WTC11 (cell line): ENCODE results near the gene FAM171A1. TPM values are rescaled to one million over a fixed set of nuclear protein-coding genes. Genes with fewer than 3 reads are reported as not detected.

ENCODE experiments used
- ATAC-seq: fragments of 200-7000 bp; cut with Tn5 transposase; 2 replicates; pipeline ENCODE4 v1.10.0; 2021; ENCODE audit warnings: mild to moderate bottlenecking, moderate library complexity
- CTCF ChIA-PET: fragments of 300-600 bp; sonication (Branson Sonifier 250); formaldehyde crosslinking; loops from one replicate; lab custom pipeline; 2021; ENCODE audit warnings: antibody characterized with exemption; lab: Charles Lee
- POLR2A ChIA-PET: fragments of 350-600 bp; sonication (Branson Sonifier 250); formaldehyde crosslinking; loops from one replicate; lab custom pipeline; 2021; ENCODE audit warnings: antibody characterized with exemption; lab: Charles Lee
- DNase-seq: peaks from one replicate; pipeline ENCODE4 v3.0.0; 2021; ENCODE audit warnings: low spot score
- H3K27ac Mint-ChIP-seq: 2 replicates; pipeline ENCODE4 v1.8.0; 2021; ENCODE audit warnings: mixed read lengths
- H3K27me3 Mint-ChIP-seq: 2 replicates; pipeline ENCODE4 v1.8.0; 2021; ENCODE audit warnings: low read depth, mild to moderate bottlenecking, moderate library complexity, mixed read lengths
- H3K36me3 Mint-ChIP-seq: 2 replicates; pipeline ENCODE4 v1.8.0; 2021; ENCODE audit warnings: mixed read lengths
- H3K4me1 Mint-ChIP-seq: 2 replicates; pipeline ENCODE4 v1.8.0; 2022; ENCODE audit warnings: mixed read lengths
- H3K4me3 Mint-ChIP-seq: 2 replicates; pipeline ENCODE4 v1.8.0; 2021; ENCODE audit warnings: mild to moderate bottlenecking, moderate library complexity, mixed read lengths
- H3K9me3 Mint-ChIP-seq: 2 replicates; pipeline ENCODE4 v1.8.0; 2021; ENCODE audit warnings: mixed read lengths
- ELF4 ChIP-seq: sonication (generic); formaldehyde crosslinking; IDR thresholded peaks from 2 replicates; pipeline ENCODE4 v1.8.1; 2022; ENCODE audit warnings: low read depth, mild to moderate bottlenecking, moderate library complexity, missing genetic modification reagents
- EMX1 ChIP-seq: fragments of 250-450 bp; sonication (Bioruptor Pico); IDR thresholded peaks from 2 replicates; pipeline ENCODE4 v1.8.0; 2021; ENCODE audit warnings: mild to moderate bottlenecking
- ETV6 ChIP-seq: sonication (generic); formaldehyde crosslinking; IDR thresholded peaks from 2 replicates; pipeline ENCODE4 v1.8.1; 2022; ENCODE audit warnings: mild to moderate bottlenecking, missing genetic modification reagents
- GABPB1 ChIP-seq: sonication (generic); formaldehyde crosslinking; IDR thresholded peaks from 2 replicates; pipeline ENCODE4 v1.8.1; 2023; ENCODE audit warnings: mild to moderate bottlenecking, missing genetic modification reagents
- KAT7 ChIP-seq: sonication (generic); formaldehyde crosslinking; IDR thresholded peaks from 2 replicates; pipeline ENCODE4 v1.8.1; 2023; ENCODE audit warnings: missing genetic modification reagents, mild to moderate bottlenecking, borderline replicate concordance
- MYBL2 ChIP-seq: sonication (generic); formaldehyde crosslinking; IDR thresholded peaks from 2 replicates; pipeline ENCODE4 v1.8.1; 2023; ENCODE audit warnings: mild to moderate bottlenecking, moderate library complexity, missing genetic modification reagents
- NFATC4 ChIP-seq: fragments of 250-450 bp; sonication (Bioruptor Pico); IDR thresholded peaks from 2 replicates; pipeline ENCODE4 v1.9.0; 2021; ENCODE audit warnings: mild to moderate bottlenecking
- NR2C2 ChIP-seq: sonication (generic); formaldehyde crosslinking; IDR thresholded peaks from 2 replicates; pipeline ENCODE4 v1.8.0; 2022; ENCODE audit warnings: mild to moderate bottlenecking, missing genetic modification reagents
- RELA ChIP-seq: sonication (generic); formaldehyde crosslinking; IDR thresholded peaks from 2 replicates; pipeline ENCODE4 v1.8.1; 2022; ENCODE audit warnings: missing genetic modification reagents, mild to moderate bottlenecking, borderline replicate concordance
- RORB ChIP-seq: fragments of 250-450 bp; sonication (Bioruptor Pico); IDR thresholded peaks from 2 replicates; pipeline ENCODE4 v1.9.0; 2021; ENCODE audit warnings: mild to moderate bottlenecking
- SMAD3 ChIP-seq: sonication (generic); formaldehyde crosslinking; IDR thresholded peaks from 2 replicates; pipeline ENCODE4 v1.8.0; 2022; ENCODE audit warnings: missing genetic modification reagents, mild to moderate bottlenecking, borderline replicate concordance
- SP1 ChIP-seq: sonication (generic); formaldehyde crosslinking; conservative IDR thresholded peaks from 2 replicates; pipeline ENCODE4 v1.8.1; 2022; ENCODE audit warnings: missing genetic modification reagents
- TCF7 ChIP-seq: sonication (generic); formaldehyde crosslinking; IDR thresholded peaks from 2 replicates; pipeline ENCODE4 v1.8.0; 2022; ENCODE audit warnings: mild to moderate bottlenecking, low read depth, missing genetic modification reagents, moderate library complexity
- TEAD1 ChIP-seq: sonication (generic); formaldehyde crosslinking; IDR thresholded peaks from 2 replicates; pipeline ENCODE4 v1.8.0; 2022; ENCODE audit warnings: mild to moderate bottlenecking, missing genetic modification reagents
- ZBTB21 ChIP-seq: sonication (generic); formaldehyde crosslinking; IDR thresholded peaks from 2 replicates; pipeline ENCODE4 v1.8.1; 2023; ENCODE audit warnings: mild to moderate bottlenecking, missing genetic modification reagents, borderline replicate concordance
- ZNF138 ChIP-seq: sonication (generic); formaldehyde crosslinking; conservative IDR thresholded peaks from 2 replicates; pipeline ENCODE4 v1.8.1; 2022; ENCODE audit warnings: mild to moderate bottlenecking, moderate library complexity, missing genetic modification reagents
- total RNA-seq: library from RNA; stranded (reverse); gene quantifications from 3 replicates; pipeline ENCODE4 v1.2.3, GENCODE V29; 2021
- TF ChIP-seq, protein P1 (sequence below): sonication (generic); formaldehyde crosslinking; IDR thresholded peaks from 2 replicates; pipeline ENCODE4 v1.8.0; 2023; ENCODE audit warnings: mild to moderate bottlenecking, missing genetic modification reagents
- TF ChIP-seq, protein P2 (sequence below): sonication (generic); formaldehyde crosslinking; IDR thresholded peaks from 2 replicates; pipeline ENCODE4 v1.8.0; 2023; ENCODE audit warnings: missing genetic modification reagents
- TF ChIP-seq, protein P3 (sequence below): fragments of 250-450 bp; sonication (Bioruptor Pico); IDR thresholded peaks from 2 replicates; pipeline ENCODE4 v1.9.0; 2021; ENCODE audit warnings: moderate library complexity, mild to moderate bottlenecking, inconsistent platforms, borderline replicate concordance
- TF ChIP-seq, protein P4 (sequence below): sonication (generic); formaldehyde crosslinking; conservative IDR thresholded peaks from 2 replicates; pipeline ENCODE4 v1.8.1; 2023; ENCODE audit warnings: mild to moderate bottlenecking, low read depth, missing genetic modification reagents, moderate library complexity
- TF ChIP-seq, protein P5 (sequence below): fragments of 250-450 bp; sonication (Bioruptor Pico); IDR thresholded peaks from 2 replicates; pipeline ENCODE4 v1.8.0; 2021; ENCODE audit warnings: mild to moderate bottlenecking
- TF ChIP-seq, protein P6 (sequence below): sonication (generic); formaldehyde crosslinking; IDR thresholded peaks from 2 replicates; pipeline ENCODE4 v1.8.0; 2023; ENCODE audit warnings: missing genetic modification reagents, mild to moderate bottlenecking, borderline replicate concordance

Gene FAM171A1
- total RNA-seq, 1 experiment from 2014 or later: 33.9 TPM

DNA sequence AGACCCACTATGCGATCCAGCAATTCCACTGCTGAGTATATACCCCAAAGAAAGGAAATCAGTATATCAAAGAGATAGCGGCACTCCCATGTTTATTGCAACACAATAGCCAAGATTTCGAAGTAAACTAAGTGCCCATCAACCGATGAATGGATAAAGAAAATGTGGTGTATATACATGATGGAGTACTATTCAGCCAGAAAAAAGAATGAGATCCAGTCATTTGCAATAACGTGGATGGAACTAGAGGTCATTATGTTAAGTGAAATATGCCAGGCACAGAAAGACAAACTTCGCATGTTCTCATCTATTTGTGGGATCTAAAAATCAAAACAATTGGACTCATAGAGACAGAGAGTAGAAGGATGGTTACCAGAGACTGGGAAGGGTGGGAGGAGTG, 195.5 kb downstream of the FAM171A1 start (continued):
- TF ChIP-seq EMX1 (CRISPR knock-in tag) (no peak), NR2C2 (CRISPR knock-in tag) (no peak), KAT7 (CRISPR knock-in tag) (no peak), ELF4 (CRISPR knock-in tag) (no peak), MYBL2 (no peak), ZNF138 (CRISPR knock-in tag) (no peak), RELA (CRISPR knock-in tag) (no peak), NFATC4 (no peak), ETV6 (CRISPR knock-in tag) (no peak), ZBTB21 (CRISPR knock-in tag) (no peak), TEAD1 (no peak), TCF7 (CRISPR knock-in tag) (no peak), SP1 (CRISPR knock-in tag) (no peak)
- TF ChIP-seq, protein P1, sequence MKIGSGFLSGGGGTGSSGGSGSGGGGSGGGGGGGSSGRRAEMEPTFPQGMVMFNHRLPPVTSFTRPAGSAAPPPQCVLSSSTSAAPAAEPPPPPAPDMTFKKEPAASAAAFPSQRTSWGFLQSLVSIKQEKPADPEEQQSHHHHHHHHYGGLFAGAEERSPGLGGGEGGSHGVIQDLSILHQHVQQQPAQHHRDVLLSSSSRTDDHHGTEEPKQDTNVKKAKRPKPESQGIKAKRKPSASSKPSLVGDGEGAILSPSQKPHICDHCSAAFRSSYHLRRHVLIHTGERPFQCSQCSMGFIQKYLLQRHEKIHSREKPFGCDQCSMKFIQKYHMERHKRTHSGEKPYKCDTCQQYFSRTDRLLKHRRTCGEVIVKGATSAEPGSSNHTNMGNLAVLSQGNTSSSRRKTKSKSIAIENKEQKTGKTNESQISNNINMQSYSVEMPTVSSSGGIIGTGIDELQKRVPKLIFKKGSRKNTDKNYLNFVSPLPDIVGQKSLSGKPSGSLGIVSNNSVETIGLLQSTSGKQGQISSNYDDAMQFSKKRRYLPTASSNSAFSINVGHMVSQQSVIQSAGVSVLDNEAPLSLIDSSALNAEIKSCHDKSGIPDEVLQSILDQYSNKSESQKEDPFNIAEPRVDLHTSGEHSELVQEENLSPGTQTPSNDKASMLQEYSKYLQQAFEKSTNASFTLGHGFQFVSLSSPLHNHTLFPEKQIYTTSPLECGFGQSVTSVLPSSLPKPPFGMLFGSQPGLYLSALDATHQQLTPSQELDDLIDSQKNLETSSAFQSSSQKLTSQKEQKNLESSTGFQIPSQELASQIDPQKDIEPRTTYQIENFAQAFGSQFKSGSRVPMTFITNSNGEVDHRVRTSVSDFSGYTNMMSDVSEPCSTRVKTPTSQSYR (CRISPR knock-in tag): no peak
- TF ChIP-seq, protein P2, sequence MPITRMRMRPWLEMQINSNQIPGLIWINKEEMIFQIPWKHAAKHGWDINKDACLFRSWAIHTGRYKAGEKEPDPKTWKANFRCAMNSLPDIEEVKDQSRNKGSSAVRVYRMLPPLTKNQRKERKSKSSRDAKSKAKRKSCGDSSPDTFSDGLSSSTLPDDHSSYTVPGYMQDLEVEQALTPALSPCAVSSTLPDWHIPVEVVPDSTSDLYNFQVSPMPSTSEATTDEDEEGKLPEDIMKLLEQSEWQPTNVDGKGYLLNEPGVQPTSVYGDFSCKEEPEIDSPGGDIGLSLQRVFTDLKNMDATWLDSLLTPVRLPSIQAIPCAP (CRISPR knock-in tag): no peak
- TF ChIP-seq, protein P3, sequence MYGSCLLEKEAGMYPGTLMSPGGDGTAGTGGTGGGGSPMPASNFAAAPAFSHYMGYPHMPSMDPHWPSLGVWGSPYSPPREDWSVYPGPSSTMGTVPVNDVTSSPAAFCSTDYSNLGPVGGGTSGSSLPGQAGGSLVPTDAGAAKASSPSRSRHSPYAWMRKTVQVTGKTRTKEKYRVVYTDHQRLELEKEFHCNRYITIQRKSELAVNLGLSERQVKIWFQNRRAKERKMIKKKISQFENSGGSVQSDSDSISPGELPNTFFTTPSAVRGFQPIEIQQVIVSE (CRISPR knock-in tag): no peak

DNA sequence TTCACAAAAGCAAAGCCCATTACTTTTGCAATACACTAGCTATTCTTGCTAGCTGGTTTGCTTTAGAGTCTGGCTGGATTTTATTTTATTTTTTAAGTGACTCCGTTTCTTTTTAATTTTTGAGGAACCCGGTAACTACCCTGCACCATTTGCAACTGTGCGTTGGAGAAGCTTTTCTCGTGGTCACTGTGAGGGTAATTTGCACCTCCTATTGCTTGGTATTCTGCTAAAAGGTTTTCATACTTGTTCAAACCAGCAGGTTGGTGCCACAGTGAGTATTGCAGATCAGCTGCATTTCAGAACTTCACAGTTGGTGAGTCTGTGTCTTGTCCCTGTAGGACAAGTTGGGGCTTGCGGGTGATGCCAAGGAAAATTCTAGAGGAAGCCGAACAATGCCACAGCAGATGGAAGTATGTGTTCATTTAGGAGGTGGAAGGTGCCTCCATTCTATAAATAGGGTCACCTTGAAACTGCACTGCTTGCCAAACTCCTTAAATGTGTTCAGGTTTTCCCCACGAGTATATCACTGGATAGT, 198.7 kb downstream of the FAM171A1 start:
- H3K9me3 Mint-ChIP-seq: peaks cover 5% of the 10 kb centered on the region
- peaks cover 8% of the 10 kb centered on the region for H3K4me1 Mint-ChIP-seq
- ChIA-PET POLR2A (no interaction called here), CTCF (no interaction called here)
- H3K4me3 Mint-ChIP-seq: no peak overlapping the region
- H3K27ac Mint-ChIP-seq: no peak overlapping the region
- peaks cover 9% of the 10 kb centered on the region for H3K27me3 Mint-ChIP-seq
- ATAC-seq (no peak), DNase-seq (no peak)
- H3K36me3 Mint-ChIP-seq: no peaks in the 10 kb centered on the region
- TF ChIP-seq, protein P4, sequence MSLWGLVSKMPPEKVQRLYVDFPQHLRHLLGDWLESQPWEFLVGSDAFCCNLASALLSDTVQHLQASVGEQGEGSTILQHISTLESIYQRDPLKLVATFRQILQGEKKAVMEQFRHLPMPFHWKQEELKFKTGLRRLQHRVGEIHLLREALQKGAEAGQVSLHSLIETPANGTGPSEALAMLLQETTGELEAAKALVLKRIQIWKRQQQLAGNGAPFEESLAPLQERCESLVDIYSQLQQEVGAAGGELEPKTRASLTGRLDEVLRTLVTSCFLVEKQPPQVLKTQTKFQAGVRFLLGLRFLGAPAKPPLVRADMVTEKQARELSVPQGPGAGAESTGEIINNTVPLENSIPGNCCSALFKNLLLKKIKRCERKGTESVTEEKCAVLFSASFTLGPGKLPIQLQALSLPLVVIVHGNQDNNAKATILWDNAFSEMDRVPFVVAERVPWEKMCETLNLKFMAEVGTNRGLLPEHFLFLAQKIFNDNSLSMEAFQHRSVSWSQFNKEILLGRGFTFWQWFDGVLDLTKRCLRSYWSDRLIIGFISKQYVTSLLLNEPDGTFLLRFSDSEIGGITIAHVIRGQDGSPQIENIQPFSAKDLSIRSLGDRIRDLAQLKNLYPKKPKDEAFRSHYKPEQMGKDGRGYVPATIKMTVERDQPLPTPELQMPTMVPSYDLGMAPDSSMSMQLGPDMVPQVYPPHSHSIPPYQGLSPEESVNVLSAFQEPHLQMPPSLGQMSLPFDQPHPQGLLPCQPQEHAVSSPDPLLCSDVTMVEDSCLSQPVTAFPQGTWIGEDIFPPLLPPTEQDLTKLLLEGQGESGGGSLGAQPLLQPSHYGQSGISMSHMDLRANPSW: no peak
- TF ChIP-seq, protein P1 (CRISPR knock-in tag): no peak
- TF ChIP-seq GABPB1 (CRISPR knock-in tag) (no peak), RORB (no peak), RELA (CRISPR knock-in tag) (no peak), SMAD3 (no peak)
- TF ChIP-seq, protein P5, sequence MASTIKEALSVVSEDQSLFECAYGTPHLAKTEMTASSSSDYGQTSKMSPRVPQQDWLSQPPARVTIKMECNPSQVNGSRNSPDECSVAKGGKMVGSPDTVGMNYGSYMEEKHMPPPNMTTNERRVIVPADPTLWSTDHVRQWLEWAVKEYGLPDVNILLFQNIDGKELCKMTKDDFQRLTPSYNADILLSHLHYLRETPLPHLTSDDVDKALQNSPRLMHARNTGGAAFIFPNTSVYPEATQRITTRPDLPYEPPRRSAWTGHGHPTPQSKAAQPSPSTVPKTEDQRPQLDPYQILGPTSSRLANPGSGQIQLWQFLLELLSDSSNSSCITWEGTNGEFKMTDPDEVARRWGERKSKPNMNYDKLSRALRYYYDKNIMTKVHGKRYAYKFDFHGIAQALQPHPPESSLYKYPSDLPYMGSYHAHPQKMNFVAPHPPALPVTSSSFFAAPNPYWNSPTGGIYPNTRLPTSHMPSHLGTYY (CRISPR knock-in tag): no peak
- TF ChIP-seq, protein P6, sequence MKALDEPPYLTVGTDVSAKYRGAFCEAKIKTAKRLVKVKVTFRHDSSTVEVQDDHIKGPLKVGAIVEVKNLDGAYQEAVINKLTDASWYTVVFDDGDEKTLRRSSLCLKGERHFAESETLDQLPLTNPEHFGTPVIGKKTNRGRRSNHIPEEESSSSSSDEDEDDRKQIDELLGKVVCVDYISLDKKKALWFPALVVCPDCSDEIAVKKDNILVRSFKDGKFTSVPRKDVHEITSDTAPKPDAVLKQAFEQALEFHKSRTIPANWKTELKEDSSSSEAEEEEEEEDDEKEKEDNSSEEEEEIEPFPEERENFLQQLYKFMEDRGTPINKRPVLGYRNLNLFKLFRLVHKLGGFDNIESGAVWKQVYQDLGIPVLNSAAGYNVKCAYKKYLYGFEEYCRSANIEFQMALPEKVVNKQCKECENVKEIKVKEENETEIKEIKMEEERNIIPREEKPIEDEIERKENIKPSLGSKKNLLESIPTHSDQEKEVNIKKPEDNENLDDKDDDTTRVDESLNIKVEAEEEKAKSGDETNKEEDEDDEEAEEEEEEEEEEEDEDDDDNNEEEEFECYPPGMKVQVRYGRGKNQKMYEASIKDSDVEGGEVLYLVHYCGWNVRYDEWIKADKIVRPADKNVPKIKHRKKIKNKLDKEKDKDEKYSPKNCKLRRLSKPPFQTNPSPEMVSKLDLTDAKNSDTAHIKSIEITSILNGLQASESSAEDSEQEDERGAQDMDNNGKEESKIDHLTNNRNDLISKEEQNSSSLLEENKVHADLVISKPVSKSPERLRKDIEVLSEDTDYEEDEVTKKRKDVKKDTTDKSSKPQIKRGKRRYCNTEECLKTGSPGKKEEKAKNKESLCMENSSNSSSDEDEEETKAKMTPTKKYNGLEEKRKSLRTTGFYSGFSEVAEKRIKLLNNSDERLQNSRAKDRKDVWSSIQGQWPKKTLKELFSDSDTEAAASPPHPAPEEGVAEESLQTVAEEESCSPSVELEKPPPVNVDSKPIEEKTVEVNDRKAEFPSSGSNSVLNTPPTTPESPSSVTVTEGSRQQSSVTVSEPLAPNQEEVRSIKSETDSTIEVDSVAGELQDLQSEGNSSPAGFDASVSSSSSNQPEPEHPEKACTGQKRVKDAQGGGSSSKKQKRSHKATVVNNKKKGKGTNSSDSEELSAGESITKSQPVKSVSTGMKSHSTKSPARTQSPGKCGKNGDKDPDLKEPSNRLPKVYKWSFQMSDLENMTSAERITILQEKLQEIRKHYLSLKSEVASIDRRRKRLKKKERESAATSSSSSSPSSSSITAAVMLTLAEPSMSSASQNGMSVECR (CRISPR knock-in tag): no peak
